ENCODE results near the gene CDC42BPA.

The CDC42BPA gene

GRCh38 chr1:227317011-227317451, 1.3 kb downstream of the CDC42BPA start:
- H3K4me3 ChIP-seq (ENCODE audit: control insufficient read depth, low read depth, low read length): peak overlapping the region; percentile 59

DNA sequence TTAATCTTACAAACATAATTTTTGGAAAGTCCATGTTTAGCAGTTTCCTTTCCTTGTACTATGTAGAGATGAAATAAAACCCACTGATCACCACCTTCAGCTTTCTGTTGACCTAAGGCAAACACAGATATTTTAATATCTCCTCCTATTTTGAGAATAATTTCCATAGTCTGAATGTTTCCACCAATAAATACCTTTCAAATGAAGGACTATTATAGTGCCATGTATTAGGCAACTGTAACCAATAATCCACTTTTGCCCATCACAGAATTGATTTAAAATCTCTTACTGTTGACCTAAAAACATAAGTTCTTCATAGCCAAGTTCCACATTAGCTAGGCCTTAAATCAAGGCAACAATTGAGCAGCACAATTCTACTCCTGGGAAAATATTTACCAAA, 1.8 kb downstream of the CDC42BPA start:
- TF ChIP-seq CTCF (conservative IDR thresholded peaks at IDR 0.05; ENCODE audit: control insufficient read depth, insufficient read depth, low read depth, low read length): no peak
- DNase-seq (ENCODE audit: low read depth): no peak
- peak overlapping the region; percentile 59 for H3K4me3 ChIP-seq (ENCODE audit: control insufficient read depth, low read depth, low read length)

More at GRCh38 chr1:227317011-227317451, 1.3 kb downstream of the CDC42BPA start:
- TF ChIP-seq CTCF (conservative IDR thresholded peaks at IDR 0.05; ENCODE audit: control insufficient read depth, insufficient read depth, low read depth, low read length): no peak
- DNase-seq (ENCODE audit: low read depth): peak; percentile 47

DNA sequence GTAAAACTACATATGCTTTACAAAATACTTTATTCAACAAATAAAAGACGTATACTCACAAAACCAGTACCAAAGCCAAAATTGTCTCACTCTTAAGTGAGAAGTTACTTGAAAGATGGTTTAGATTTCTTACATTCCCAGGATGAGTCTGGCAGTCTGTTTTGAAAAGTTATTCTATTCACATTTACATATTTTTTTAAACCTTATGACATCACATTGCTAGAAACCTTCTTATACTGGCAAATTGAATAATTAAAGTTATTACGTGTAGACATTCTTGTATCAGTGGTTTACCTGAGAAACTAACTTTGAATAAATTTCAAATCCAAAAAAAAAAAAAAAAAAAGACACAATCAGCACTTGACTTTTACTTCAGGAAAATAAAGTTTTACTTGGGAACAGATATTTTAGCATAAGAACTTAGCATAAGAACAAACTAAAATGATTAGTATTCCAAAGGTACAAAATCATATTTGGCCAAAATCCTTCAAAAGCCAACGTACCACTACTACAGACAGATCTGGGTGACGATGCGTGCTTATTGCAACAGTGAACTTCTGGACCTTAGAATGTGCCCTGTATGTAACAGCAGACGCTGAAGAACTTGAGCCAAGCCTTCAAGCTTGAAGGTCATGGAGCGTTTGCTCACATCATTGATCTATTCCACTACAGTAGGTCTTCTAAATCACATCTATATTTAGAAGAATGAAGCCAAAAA, 2.5 kb downstream of the CDC42BPA start:
- peak overlapping the region; percentile 59 for H3K4me3 ChIP-seq (ENCODE audit: control insufficient read depth, low read depth, low read length)
- no peak for TF ChIP-seq CTCF (conservative IDR thresholded peaks at IDR 0.05; ENCODE audit: control insufficient read depth, insufficient read depth, low read depth, low read length)
- DNase-seq (ENCODE audit: low read depth): peak; percentile 80

- no peak for DNase-seq (ENCODE audit: low read depth)
- peak overlapping the region; percentile 59 for H3K4me3 ChIP-seq (ENCODE audit: control insufficient read depth, low read depth, low read length)
- TF ChIP-seq CTCF (conservative IDR thresholded peaks at IDR 0.05; ENCODE audit: control insufficient read depth, insufficient read depth, low read depth, low read length): no peak
Observed at GRCh38 chr1:227314014-227314848, 4.1 kb downstream of the CDC42BPA start.

DNA sequence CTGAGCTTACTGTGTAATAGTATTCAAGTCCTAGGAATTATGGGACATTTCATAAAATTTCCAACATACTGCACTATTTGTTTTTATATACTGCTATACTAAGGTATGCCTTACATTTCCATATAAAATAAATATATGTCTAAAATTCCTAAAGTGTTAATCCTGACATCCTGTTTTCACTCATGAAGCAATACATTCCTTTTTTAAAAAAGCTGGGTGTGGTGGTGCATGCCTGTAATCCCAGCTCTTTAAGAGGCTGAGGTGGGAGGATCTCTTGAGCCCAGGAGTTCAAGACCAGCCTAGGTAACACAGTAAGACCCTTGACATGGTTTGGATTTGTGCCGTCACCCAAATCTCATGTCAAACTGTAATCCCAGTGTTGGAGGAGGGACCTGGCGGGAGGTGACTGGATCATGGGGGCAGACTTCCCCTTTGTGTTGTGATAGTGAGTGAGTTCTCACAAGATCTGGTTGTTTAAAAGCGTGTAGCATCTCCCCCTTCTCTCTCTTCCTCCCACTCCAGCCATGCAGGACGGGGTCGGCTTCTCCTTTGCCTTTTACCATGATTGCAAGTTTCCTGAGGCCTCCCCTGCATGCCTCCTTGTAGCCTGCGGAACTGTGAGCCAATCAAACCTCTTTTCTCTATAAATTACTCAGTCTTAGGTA, 5.8 kb downstream of the CDC42BPA start:
- DNase-seq (ENCODE audit: low read depth): no peak
- no peak for TF ChIP-seq CTCF (conservative IDR thresholded peaks at IDR 0.05; ENCODE audit: control insufficient read depth, insufficient read depth, low read depth, low read length)
- H3K4me3 ChIP-seq (ENCODE audit: control insufficient read depth, low read depth, low read length): no peak overlapping the region

GRCh38 chr1:227311389-227312001, 6.8 kb downstream of the CDC42BPA start:
- no peak for DNase-seq (ENCODE audit: low read depth)
- no peak overlapping the region for H3K4me3 ChIP-seq (ENCODE audit: control insufficient read depth, low read depth, low read length)
- TF ChIP-seq CTCF (conservative IDR thresholded peaks at IDR 0.05; ENCODE audit: control insufficient read depth, insufficient read depth, low read depth, low read length): no peak
